Urinary bladder (tissue), 4 donors: ENCODE measurements around the gene OR8B3. TPM values are rescaled to one million over a fixed set of nuclear protein-coding genes. Genes with fewer than 3 reads are reported as not detected.
"Not testable (repeated sequence)": the region's sequence is repeated elsewhere in the genome, so short reads cannot be mapped to it uniquely, and the experiment has no call there.

Experiments used
- DNase-seq: peaks from one replicate; pipeline ENCODE4 v3.0.0-alpha.2; 2015; ENCODE audit errors: extremely low spot score
- H3K27ac ChIP-seq: one replicate; pipeline ENCODE4 v1.5.1; 2013; ENCODE audit warnings: low read depth, mild to moderate bottlenecking, moderate library complexity
- H3K36me3 ChIP-seq: one replicate; pipeline ENCODE4 v1.6.1; 2013; ENCODE audit warnings: mild to moderate bottlenecking, moderate library complexity; ENCODE audit not compliant: insufficient read depth
- H3K4me1 ChIP-seq: one replicate; pipeline ENCODE4 v1.6.1; 2013; ENCODE audit warnings: mild to moderate bottlenecking, moderate library complexity; ENCODE audit not compliant: insufficient read depth
- H3K4me3 ChIP-seq: one replicate; pipeline ENCODE4 v1.5.1; 2013; ENCODE audit warnings: low read depth, low read length
- WGBS: extraction: QIAGEN DNeasy Blood & Tissue Kit; methylation state at CpG from one replicate; pipeline ENCODE4 v1.1.7; 2013; 5-methylcytosine and 5-hydroxymethylcytosine counted together
- polyA plus RNA-seq: library from polyadenylated mRNA; stranded (reverse); fragments of 200-250 nt; gene quantifications from one replicate; pipeline ENCODE4 v1.2.3, GENCODE V29; 2013
- total RNA-seq: library from RNA; depleted of rRNA; stranded (reverse); fragments of >200 nt; gene quantifications from one replicate; pipeline ENCODE4 v1.2.3, GENCODE V29; 2014
- donor health status: healthy with polysubstance abuse.
- donor health status: healthy.

Gene OR8B3
- total and polyA plus RNA-seq, 2 donors: not detected

GRCh38 chr11:124405581-124405980, 6.8 kb upstream of the OR8B3 start:
- H3K27ac ChIP-seq: no peak overlapping the region
- H3K36me3 ChIP-seq: no peaks in the 10 kb centered on the region
- 52% methylated on average over 2 of the region's 2 CpGs for WGBS
- H3K4me3 ChIP-seq: no peak overlapping the region
- no peak for DNase-seq
- no peaks in the 10 kb centered on the region for H3K4me1 ChIP-seq

DNA sequence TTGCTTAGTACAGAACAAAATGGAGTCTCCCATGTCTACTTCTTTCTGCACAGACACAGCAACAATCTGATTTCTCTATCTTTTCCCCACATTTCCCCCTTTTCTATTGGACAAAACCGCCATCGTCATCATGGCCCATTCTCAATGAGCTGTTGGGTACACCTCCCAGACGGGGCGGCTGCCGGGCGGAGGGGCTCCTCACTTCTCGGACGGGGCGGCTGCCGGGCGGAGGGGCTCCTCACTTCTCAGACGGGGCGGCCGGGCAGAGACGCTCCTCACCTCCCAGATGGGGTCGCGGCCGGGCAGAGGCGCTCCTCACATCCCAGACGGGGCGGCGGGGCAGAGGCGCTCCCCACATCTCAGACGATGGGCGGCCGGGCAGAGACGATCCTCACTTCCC, 4.4 kb upstream of the OR8B3 start:
- DNase-seq, H3K36me3 ChIP-seq, H3K27ac ChIP-seq, H3K4me3 ChIP-seq, H3K4me1 ChIP-seq: not testable (repeated sequence)
- WGBS: 92% methylated on average over 26 of the region's 27 CpGs

- no peak for DNase-seq
- no peaks in the 10 kb centered on the region for H3K4me1 ChIP-seq
- 48% methylated on average over 8 of the region's 8 CpGs for WGBS
- H3K4me3 ChIP-seq: no peak overlapping the region
- no peak overlapping the region for H3K27ac ChIP-seq
- no peaks in the 10 kb centered on the region for H3K36me3 ChIP-seq
Observed at GRCh38 chr11:124402326-124402922, 3.6 kb upstream of the OR8B3 start.

DNA sequence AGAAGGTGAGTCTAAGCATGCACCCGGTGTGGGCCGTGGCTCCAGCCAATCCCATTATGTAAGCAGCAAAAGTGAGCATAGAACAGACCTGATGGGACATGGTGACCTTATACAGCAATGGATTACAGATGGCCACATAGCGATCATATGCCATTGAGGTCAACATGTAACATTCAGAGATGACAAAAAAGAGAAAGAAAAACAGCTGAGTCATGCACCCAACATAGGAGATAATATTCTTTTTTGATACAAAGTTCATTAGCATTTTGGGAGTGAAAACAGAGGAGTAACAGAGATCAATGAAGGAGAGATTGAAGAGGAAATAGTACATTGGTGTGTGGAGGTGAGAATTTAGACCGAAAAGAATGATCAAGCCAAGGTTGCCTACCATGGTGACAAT, 2.0 kb downstream of the OR8B3 start:
- not testable (repeated sequence) for H3K4me1 ChIP-seq, H3K4me3 ChIP-seq, DNase-seq, H3K27ac ChIP-seq, H3K36me3 ChIP-seq
- WGBS: 80% methylated on average over 2 of the region's 4 CpGs

GRCh38 chr11:124394408-124394807, 4.4 kb downstream of the OR8B3 start:
- Histone ChIP-seq H3K4me1 (no peaks in the 10 kb centered on the region), H3K4me3 (no peak overlapping the region), H3K36me3 (no peaks in the 10 kb centered on the region), H3K27ac (no peak overlapping the region)
- DNase-seq: no peak
- WGBS: 82% methylated on average over 3 of the region's 3 CpGs

GRCh38 chr11:124384399-124384798, 14.4 kb downstream of the OR8B3 start, which contains the start of gene OR8B2:
Gene OR8B2 (minus strand): TSS chr11:124384499. CDS start chr11:124383343, 1,156 bp downstream.
- H3K4me1 ChIP-seq: no peaks in the 10 kb centered on the region
- 77% methylated on average over 2 of the region's 2 CpGs for WGBS
- DNase-seq: no peak
- H3K27ac ChIP-seq: no peak within 1 kb of the TSS
- no peaks in the 10 kb centered on the region for H3K36me3 ChIP-seq
- no peak within 1 kb of the TSS for H3K4me3 ChIP-seq

DNA sequence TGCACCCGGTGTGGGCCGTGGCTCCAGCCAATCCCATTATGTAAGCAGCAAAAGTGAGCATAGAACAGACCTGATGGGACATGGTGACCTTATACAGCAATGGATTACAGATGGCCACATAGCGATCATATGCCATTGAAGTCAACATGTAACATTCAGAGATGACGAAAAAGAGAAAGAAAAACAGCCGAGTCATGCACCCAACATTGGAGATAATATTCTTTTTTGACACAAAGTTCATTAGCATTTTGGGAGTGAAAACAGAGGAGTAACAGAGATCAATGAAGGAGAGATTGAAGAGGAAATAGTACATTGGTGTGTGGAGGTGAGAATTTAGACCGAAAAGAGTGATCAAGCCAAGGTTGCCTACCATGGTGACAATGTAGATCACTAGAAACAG, 16.0 kb downstream of the OR8B3 start:
- 87% methylated on average over 4 of the region's 6 CpGs for WGBS

GRCh38 chr11:124380585-124380984, 18.2 kb downstream of the OR8B3 start:
- DNase-seq: no peak
- Histone ChIP-seq H3K4me1 (no peaks in the 10 kb centered on the region), H3K27ac (no peak overlapping the region), H3K36me3 (no peaks in the 10 kb centered on the region), H3K4me3 (no peak overlapping the region)
- 94% methylated on average over 2 of the region's 2 CpGs for WGBS

More for the DNA sequence above, 16.0 kb downstream of the OR8B3 start:
- not testable (repeated sequence) for H3K36me3 ChIP-seq, DNase-seq, H3K4me1 ChIP-seq, H3K27ac ChIP-seq, H3K4me3 ChIP-seq

DNA sequence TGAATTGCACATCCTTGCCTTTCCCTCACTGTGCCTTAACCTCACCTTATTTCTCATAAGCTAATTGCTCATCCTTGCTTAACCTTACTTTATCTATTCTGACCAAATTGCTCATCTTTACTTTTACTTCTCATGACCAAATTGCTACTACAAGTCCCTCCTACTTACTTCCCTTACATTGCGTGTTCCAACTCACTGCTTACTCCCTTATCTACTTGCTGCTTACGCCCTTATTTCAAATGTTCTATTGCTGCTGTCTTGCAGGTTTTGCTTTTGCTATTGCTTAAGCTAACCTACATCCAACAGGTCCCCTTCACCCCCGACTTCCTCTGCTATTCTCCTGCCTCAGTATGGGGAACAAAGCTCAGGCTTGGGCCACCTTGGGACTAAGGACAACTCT, 22.5 kb downstream of the OR8B3 start:
- 75% methylated on average over 3 of the region's 3 CpGs for WGBS
- no peak overlapping the region for H3K27ac ChIP-seq
- H3K4me3 ChIP-seq: no peak overlapping the region
- DNase-seq: no peak
- no peaks in the 10 kb centered on the region for H3K4me1 ChIP-seq
- no peaks in the 10 kb centered on the region for H3K36me3 ChIP-seq

GRCh38 chr11:124359566-124359965, 39.3 kb downstream of the OR8B3 start:
- WGBS: 27% methylated on average over 2 of the region's 2 CpGs
- no peaks in the 10 kb centered on the region for H3K36me3 ChIP-seq
- no peak overlapping the region for H3K27ac ChIP-seq
- no peak overlapping the region for H3K4me3 ChIP-seq
- H3K4me1 ChIP-seq: no peaks in the 10 kb centered on the region
- no peak for DNase-seq

- no peak overlapping the region for H3K27ac ChIP-seq
- no peak overlapping the region for H3K4me3 ChIP-seq
- H3K4me1 ChIP-seq: no peaks in the 10 kb centered on the region
- no peaks in the 10 kb centered on the region for H3K36me3 ChIP-seq
- 33% methylated on average over 3 of the region's 3 CpGs for WGBS
- DNase-seq: no peak
Observed at GRCh38 chr11:124346311-124346955, 52.4 kb downstream of the OR8B3 start.

Other genes starting within 250 kb of the OR8B3 start
- not detected for gene OR10D3, start 215.7 kb downstream of the OR8B3 start, total RNA-seq
- not detected for gene OR10D3, start 215.7 kb downstream of the OR8B3 start, polyA plus RNA-seq
- gene OR8G1, start 157.9 kb downstream of the OR8B3 start, total RNA-seq: not detected
- not detected for gene OR8G1, start 157.9 kb downstream of the OR8B3 start, polyA plus RNA-seq
- gene OR8G5, start 142.6 kb downstream of the OR8B3 start, total RNA-seq: not detected
- gene OR8G5, start 142.6 kb downstream of the OR8B3 start, polyA plus RNA-seq: not detected
- gene OR8D1, start 85.1 kb downstream of the OR8B3 start, total RNA-seq: not detected
- gene OR8D1, start 85.1 kb downstream of the OR8B3 start, polyA plus RNA-seq: not detected
- gene OR8D2, start 78.8 kb downstream of the OR8B3 start, total RNA-seq: not detected
- gene OR8D2, start 78.8 kb downstream of the OR8B3 start, polyA plus RNA-seq: not detected
- not detected for gene OR8B2, start 14.5 kb downstream of the OR8B3 start, total RNA-seq
- not detected for gene OR8B2, start 14.5 kb downstream of the OR8B3 start, polyA plus RNA-seq
- gene OR8B4, start 25.8 kb upstream of the OR8B3 start, total RNA-seq: not detected
- not detected for gene OR8B4, start 25.8 kb upstream of the OR8B3 start, polyA plus RNA-seq
- gene OR8B8, start 46.7 kb upstream of the OR8B3 start, total RNA-seq: not detected
- not detected for gene OR8B8, start 46.7 kb upstream of the OR8B3 start, polyA plus RNA-seq
- gene OR8B12, start 144.6 kb upstream of the OR8B3 start, total RNA-seq: not detected
- gene OR8B12, start 144.6 kb upstream of the OR8B3 start, polyA plus RNA-seq: not detected
- not detected for gene OR8A1, start 171.0 kb upstream of the OR8B3 start, total RNA-seq
- not detected for gene OR8A1, start 171.0 kb upstream of the OR8B3 start, polyA plus RNA-seq
- gene PANX3, start 212.4 kb upstream of the OR8B3 start, total RNA-seq: not detected
- gene PANX3, start 212.4 kb upstream of the OR8B3 start, polyA plus RNA-seq: not detected
- gene TBRG1, start 223.8 kb upstream of the OR8B3 start, total RNA-seq: 25.0 TPM
- gene TBRG1, start 223.8 kb upstream of the OR8B3 start, polyA plus RNA-seq: 32.8 TPM